ENCODE measurements around the gene KLHL29. TPM values are rescaled to one million over a fixed set of nuclear protein-coding genes. Genes with fewer than 3 reads are reported as not detected.

Gene KLHL29
- total RNA-seq, 1 experiment from 2014 or later, result 5.6 TPM

DNA sequence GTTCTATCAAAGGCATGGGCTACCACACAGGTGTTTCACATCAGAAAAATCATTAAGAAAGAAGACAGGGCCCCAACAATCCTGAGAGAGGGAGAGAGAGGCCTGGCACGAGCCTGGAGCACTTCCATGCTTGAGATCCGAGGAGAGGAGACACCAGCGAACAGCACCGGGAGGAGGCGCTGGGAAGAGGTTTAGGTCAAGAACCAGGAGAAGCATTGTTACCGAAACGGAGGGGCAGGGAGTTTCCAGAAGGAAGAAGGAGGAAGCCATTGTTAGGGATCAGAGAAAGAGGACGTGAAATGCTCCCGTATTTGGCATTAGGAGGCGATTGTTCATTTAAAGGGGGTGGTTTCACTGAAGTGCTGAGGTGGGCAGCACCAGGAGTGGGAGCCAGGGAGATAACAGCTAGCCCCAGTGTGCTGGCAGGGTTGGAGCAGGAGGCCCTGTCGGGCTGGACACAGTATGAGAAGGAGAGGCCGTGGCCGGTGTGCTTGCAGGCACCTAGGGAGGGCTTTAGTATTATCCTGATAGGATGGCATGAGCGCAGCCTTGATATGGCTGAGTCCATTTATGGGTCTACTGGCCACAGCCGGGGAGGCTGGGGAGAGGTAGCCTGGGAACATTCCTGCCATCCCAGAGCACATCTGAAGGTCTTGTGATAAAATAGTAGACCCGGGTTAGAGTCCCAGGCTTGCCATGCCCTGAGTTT lies 244.9 kb downstream of the KLHL29 start:
- DNase-seq (ENCODE audit: low read depth), result no peak

DNA sequence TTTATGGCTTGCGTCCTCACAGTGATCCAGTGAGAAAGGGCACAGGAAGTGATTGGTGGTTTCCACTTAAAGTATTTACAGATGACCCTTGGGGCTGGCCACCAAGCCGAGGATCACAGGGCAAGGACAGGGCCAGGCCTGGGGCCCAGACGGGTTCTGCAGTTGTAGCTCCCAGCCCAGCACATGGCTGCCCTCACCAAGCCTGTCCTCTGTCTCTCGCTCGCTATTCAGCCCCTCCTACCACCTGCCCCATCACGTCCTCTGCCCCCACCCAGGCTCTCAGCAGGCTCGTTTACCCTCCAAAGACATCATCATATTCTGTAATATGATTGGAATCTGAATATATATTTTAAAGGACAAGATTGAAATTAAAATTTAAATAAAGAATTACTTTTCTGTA lies 246.0 kb downstream of the KLHL29 start:
- no peak for DNase-seq (ENCODE audit: low read depth)

DNA sequence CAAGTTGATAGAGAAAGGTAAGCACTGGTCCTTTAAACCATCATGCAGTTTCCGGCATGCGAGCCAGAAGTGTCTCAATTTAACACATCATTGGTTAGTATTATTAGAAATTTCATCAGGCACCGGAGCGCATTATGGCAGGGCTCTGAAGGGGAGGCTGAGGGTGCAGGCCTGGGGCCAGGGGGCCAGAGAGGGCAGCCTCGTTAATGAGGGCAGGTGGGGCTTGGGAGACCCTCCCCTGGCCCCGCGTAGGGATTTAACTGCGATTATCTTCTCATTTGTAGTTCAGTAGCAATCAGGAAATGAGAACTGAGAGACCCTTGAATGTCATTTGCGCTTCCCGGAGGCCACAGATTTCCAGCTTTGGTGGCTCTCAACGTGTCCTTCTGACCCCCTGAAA lies 246.4 kb downstream of the KLHL29 start:
- no peak for DNase-seq (ENCODE audit: low read depth)

DNA sequence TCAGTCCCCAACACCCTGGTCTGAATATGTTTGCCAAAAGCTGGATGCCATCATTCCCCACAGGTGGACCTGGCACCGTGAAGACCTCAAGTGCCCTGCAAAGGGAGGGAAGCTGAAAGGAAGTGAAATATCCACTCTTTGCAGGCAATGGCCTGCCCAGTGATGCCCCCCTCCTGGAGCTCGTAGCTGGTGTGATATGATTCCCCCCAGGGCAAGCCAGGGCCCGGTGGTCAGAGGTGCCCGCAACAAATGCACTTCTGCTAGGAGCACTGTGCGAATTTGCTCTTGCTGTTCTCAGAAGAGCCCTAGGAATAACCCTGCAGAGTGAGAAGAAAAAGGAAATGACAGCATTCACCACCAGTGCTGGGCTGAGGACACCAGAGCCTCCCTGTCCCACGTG lies 247.4 kb downstream of the KLHL29 start:
- DNase-seq (ENCODE audit: low read depth), result no peak

DNA sequence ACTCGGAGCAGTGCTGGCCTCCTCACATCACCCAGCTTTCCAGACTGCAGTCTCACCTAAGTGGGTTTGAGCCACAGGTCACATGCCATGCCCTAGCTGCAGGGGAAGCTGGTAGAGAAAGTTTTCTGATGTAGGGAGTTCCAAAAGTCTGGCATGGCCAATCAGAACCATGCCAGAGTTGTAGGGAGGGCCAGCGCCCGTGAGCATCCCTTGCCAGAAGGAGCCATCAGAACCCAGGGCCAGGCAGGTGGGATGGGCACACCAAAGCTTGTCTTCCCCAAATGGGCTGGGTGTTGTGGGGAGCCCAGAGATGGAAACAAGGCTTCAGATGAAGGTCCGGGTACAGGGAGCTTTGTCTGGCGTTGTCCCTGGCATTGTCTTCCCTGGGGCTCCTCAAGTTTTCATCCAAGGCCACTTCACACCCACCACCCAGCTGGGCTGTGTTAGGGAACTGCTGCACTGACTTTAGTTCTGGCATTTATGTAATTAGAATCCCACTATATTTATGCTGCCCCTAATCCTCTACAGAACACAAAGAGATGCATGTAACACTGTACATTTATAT lies 247.9 kb downstream of the KLHL29 start:
- DNase-seq (ENCODE audit: low read depth), result no peak

DNA sequence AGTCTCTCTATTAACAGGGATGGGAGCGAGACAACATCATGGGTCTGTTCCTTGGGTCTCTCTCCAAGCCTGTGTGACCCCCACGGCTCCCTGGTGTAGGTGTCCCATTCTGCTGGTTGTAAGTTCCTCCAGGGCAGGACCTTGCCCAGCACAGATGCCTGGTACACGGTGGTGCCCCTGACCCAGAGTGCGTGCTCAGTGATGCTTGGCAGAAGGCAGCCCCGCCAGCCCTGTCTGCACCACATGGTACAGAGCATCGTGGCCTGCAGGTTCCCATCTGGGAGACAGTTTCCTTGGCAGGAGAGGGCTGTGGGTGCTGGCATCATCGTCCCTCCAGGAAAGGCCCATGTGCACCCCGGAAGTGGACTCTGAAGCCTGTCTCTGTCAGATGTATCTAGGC lies 249.0 kb downstream of the KLHL29 start:
- no peak for DNase-seq (ENCODE audit: low read depth)

DNA sequence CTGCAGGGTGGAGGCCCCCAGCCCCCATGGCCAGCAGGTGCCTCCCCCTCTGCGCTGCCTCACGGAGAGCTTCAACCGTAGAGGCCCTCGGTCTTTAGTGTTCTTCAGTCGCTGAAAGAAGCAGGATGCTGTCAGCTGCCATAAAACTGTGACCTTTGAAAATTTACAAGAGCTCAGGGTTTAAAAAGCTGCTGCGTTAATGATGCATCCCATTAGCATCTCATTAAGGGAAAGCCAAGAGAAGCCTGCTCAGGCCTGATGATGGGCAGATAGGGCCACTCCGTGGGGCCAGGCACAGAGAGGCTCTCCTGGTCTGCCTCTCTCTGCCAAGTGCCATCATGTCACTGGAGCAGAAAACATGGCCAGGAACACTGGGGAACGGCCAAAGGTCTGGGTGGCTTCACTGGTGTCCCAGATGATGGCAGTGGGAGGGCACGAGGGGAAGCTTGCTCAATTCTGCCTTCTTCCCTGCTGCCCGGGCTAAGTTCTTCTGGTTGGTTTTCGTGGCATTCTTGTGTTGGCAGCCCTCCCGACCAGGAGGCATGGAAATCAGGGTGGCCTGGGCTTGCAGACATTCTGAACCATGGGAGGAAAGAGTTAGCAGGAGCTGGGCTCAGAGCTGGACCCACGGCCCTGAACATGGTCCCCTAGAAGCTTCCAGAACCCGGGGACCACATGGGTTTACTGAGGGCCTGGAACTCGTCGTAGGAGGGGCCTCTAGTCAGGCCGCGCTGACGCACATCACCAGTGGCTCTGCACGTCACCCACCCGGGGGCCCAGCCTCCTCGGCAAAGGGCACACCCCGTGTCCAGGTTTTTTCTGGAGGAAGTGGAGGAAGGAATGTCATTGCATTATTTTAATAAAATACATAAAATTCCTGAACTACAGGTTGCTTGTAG lies 250.7 kb downstream of the KLHL29 start:
- no peak for DNase-seq (ENCODE audit: low read depth)

DNA sequence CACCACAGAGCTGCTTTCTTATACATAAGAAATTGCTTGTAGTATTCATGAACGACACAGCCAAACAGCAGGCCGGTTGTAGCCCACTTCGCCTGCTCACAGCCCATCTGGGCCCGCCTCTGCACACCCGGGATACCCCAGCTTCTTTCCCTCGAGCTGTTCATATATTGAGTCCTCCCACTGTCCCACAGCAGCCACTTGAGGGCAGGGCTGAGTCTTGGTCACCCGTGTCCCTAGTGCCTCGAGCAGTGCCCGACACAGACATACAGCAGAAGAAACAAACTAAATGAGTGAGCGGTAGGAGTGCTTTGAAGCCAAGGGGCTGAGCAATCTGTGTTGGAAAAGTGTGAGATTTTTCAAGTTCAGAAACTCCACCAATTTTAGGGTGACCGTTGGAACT lies 251.4 kb downstream of the KLHL29 start:
- DNase-seq (ENCODE audit: low read depth), result peak; percentile 32

DNA sequence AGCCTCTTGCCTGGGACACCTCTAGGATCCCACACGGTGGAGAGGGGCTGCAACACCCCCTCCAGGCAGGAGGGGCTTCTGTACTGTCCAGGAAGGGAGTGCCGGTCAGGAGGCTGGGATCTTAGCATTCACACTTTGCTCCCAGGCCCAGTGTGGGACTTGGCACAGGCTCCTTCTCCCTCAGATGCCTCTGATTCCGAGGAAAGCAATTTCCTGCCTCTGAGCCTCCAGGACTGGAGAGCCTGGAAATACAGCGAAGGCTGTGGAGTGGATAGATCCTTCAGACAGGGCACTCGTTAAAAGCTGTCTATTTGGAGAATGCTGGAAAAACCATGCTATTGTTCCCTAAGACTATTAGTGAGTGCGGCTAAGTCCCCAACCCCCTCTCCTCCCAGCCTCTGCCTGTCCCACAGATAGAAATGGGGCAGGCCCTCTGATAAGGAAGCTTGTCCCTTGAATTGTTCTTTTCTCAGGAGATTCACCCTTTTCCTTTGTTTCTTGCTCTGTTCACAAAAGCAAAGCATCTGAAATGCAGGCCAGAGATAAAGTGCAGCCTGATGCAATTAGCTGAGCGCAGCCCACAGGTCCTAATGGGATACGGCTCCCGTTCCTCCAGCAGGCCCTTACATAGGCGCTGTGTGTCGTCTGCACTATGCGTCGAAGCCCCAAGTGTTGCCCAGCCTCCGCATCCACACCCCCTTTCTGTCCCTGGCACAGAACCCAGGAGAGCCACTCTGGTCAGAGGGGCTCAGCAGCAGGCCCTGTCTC lies 252.2 kb downstream of the KLHL29 start:
- DNase-seq (ENCODE audit: low read depth), result peak; percentile 61

DNA sequence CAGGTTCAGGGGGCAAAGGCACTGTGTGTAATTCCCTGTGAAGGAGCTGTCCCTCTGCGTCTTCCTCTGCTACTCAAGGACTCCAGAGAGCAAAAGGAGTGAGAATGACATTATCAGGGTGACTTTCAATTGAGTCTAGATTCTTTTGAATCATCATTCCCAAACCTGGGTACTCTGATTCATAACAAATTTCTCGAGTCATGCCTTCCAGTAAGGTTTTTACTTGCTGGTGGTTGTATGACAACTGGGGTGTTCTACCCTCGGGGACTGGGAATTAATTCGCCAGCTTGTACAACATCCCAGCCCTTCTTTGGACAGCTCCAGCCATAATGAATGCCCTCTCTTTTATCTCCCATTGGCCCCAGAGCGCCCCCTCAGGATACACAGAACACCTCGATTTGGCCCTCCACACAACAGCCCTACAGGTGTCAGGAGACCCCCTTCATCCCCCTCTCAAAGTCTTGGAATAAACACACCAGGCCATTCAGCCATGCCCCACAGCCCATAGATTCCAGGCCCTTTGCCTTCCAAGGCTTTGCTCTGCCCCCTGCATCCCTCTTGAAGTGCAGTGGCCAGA lies 254.5 kb downstream of the KLHL29 start:
- DNase-seq (ENCODE audit: low read depth), result no peak

DNA sequence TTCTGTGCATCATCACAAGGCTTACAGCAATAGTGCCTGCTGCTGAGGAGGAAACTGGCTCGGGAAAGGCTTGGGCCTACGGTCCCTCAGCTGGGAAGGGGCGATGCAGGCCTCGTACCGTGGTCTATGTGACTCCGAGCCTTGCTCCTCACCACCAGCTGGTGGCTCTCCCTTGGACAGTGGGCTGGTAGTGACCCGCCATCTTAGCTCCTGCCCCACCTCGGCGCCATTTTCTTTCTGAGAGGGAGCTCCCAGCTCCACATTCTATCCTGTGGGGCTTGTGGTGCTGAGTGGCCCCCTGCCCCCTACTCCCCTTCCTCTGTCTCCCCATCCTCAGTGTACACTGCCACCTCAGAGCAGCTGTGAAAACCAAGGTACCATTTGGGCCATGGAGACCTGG lies 255.7 kb downstream of the KLHL29 start:
- no peak for DNase-seq (ENCODE audit: low read depth)

DNA sequence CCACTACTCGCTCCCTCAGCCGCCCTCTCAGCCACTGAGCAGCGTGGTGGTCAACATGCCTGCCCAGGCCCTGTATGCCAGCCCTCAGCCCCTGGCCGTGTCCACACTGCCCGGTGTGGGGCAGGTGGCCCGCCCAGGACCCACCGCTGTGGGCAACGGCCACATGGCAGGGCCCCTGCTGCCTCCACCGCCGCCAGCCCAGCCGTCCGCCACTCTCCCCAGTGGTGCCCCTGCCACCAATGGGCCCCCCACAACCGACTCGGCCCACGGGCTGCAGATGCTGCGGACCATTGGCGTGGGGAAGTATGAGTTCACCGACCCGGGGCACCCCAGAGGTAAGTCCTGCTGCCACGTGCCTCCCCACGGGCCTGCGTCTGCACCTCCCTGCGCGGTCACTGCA lies 257.5 kb downstream of the KLHL29 start:
- no peak for DNase-seq (ENCODE audit: low read depth)

DNA sequence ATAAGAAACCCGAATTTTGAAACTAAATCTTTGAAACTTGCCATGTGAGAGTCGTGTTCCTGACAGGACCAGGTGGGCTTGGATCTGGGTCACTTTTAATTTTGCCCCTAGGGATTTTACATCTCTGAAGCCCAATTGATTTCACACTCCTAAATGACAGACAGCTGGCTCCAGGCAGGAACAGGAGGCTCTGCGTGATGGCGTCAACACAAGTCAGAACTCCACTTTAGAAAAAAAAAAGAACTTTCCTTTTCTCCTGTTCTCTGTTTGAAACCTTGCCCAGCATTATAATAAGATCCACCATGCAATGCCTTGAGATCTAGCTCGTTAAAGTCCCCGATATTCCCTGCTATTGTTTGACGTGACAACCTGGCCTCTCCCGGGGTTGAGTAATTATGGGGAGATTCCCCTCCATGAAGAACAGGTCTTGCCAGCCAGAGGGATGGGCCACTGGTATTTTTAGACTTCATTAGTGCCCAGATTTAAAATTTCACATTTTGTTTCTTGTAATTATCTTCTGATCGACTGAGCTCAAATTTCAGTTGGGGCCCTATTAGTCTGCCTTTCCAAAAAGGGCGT lies 260.3 kb downstream of the KLHL29 start:
- no peak for DNase-seq (ENCODE audit: low read depth)

DNA sequence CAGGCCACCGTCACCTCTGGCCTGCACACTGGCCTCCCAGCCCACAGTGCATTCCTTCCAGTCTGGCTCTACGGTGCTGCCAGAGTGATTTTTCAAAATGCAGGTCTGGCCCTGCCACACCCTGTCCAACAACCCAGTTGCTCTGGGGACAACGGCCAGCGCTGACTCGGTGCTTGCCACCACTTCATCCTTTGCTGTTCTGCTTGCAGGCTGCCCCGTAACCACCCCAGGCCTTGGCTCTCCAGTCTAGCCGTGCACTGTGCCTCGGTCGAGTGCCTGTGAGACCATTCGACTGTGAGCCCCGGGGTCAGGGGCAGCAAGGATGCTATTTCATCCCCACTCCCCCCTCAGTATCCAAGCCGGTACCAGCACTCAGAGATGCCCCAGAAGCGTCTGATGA lies 262.6 kb downstream of the KLHL29 start:
- no peak for DNase-seq (ENCODE audit: low read depth)

DNA sequence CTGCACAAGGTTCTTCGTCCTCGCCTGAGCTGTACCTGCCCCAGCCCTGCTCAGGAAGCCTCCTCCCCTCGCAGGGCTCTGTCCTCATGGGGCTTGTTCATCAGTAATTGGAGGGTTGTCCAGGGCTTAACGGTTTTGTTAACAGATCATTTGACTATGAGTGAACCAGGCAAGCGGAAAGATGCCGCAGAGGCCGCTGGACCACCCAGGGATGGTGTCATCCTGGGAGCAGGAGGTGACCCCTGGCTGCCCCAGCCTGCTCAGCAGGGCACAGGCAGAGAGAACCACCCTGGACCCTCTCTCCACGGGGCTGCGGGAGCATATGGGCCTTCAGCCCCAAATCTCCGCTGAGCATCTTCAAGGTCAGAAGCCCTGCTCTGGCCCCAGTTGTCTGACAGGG lies 264.3 kb downstream of the KLHL29 start:
- DNase-seq (ENCODE audit: low read depth), result no peak

DNA sequence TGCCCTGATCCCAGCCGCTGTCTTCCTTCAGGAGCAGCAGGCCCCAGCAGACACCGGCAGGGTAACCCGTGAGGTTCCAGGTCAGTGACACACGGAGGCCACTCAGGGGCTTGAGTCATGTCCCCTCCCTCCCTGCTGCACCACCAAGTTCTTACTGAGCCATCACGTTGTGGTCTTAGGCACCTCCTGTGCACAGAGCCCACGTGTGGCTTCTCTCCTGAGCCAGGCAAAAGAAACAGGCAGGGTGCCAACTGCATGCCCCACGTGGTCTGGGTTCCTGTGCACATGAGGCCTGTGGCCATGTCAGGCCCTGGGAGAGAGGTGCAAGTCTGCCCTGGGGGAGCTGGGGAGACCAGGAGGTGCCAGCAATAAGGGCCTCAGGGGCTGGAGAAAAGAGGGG lies 264.8 kb downstream of the KLHL29 start:
- peak; percentile 74 for DNase-seq (ENCODE audit: low read depth)

DNA sequence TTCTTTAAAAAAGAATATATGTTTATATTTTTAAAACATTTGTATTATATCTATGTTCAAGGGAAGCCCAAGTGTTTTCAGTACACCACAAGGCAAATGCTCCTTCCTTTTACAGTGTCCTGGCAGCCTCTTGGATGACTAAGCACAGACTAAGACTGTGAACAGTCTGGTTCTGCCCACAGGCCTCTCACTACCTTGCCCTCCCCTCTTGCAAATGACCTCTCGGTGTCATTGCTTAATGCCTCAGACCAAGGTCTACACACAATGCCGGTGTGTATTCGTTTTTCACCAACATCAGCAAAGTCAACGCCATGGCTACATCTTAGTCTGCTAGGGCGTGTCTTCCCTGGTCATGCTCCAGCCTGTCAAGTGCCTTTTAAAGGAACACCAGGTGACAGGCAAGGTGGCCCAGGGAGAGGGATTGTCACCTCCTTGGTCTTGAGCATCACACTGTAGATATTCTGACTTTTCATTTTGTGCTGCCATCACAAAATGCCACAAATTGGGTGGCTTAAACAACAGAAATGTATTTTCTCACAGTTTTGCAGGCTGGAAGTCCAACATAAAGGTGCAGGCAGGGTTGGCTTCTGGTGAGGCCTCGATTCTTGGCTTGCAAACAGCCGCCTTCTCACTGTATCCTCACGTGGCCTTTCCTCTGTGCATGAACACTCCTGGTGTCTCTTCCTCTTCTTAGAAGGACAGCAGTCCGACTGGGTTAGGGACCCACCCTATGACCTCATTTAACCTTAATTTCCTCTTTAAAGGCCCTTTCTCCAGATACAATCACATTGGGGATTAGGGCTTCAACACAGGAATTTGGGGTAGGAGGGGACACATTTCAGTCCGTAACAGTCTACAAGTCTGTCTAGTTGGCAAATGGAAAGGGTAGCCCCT lies 266.5 kb downstream of the KLHL29 start:
- peak; percentile 77 for DNase-seq (ENCODE audit: low read depth)

DNA sequence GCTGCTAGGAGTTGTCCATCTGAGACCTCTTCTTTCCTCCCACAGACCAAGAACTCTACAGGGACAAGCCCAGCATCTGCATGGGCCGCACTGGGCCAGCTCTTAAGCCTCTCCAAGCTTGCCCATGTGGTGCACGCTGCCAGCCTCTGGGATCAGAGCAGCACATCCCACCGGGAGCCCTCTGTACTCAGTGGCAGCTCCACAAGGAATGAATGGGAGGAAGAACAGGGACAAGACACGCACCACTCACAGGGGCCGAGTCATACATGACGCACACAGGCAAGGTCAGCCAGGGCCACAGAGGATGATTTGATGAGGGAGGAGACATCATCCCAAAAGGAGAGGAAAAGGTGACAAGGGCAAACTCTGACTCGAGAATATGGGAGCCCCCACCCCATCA lies 268.3 kb downstream of the KLHL29 start:
- no peak for DNase-seq (ENCODE audit: low read depth)

DNA sequence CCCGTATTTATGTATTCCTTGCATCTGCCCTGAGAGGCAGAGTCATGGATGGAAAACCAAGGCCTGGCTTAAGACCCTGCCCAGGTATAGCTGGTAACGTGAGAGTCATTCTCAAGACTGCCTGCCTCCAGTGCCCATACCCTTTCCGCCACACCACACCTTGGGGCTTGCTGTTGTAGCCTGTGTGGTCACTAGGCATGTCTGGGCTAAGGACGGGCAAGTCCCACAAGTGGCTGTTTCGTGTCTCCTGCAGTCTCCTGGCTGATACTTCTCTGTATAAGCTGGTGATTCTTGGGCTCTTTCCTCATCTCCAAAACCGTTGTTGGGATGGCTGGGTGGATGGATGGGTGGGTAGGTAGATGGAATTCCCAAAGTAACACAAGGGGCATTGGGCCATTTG lies 269.8 kb downstream of the KLHL29 start:
- no peak for DNase-seq (ENCODE audit: low read depth)

DNA sequence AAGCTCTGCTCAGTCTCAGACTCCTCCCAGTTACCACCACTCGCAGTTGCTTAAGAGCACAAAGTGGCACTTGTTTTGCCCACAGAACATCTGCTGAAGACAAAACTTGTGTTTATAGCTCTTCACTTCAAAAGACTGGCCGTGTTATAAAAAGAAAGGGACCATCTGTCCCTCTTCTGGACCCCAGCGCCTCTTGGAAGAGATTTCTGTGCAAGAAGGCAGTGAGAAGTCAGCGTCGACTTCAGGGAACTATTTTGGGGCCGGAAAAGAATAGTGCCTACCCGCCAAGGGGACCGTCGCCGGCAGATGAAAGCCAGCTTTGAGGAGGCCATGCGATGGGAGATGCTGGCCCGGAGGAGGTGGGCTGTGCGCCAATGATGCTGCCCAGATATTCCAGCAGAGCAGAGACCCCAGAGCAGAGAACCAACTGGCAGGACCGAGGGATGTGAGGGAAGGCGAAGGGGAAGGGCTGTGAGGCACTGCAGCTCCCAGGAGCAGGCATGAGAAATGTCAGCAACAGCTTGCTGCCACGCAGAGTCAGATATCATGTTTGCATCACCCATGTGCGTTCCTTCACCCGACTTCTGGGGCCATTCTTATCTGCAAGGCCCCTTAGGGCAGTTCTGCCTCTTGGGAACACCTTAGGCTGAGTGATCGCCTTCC lies 271.1 kb downstream of the KLHL29 start:
- no peak for DNase-seq (ENCODE audit: low read depth)
